ENCODE results near the gene SYMPK.

Gene SYMPK

DNA sequence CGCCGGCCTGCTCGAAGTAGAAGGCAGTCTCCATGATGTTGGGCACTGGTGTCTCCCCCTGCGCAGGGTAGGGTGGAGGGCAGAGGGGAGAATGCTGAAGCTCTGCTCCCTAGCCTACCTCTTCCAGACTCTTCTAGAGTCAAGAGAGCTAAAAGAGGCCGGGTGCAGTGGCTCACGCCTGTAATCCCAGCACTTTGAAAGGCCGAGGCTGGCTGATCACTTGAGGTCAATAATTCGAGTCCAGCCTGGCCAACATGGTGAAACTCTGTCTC lies 58.1 kb downstream of the SYMPK start:
- TF ChIP-seq CTCF (IDR thresholded peaks at IDR 0.05) = no peak

DNA sequence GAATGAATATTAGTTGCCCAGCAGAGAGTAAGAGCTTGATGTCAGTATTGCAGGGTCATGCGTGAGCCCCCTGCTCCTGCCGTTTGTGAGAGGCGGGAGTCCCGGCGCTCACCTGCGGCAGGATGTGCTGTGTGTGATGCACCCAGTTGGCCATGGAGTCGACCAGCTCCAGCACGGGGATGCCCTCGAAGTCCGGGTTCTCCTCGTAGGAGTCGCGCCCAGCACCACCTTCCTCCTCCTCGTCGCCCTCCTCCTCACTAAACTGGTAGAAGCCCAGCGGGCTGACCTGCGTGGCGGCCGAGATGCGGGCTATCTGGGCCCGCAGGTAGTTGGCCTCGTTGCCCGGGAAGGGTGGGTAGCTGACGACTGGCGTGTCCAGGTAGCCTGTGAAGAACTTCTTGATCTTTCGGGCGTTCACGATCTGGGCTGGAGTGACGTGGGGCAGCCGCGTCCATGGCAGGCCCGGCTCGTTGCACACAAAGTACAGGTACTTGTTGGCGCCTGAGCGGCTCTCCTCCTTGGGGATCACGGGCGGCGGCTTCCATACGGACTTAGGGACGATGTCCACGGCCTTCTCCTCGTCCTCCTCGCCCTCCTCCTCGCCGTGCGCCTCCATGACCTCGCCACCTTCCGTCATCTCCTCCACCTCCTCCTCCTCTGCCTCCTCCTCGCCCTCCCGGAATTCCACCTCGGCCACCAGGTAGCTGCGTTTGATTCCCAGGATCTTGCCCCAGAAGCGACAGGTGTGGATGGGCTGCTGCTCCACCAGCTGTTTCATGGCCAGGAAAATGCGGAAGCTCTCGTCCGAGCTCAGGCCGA lies 58.6 kb downstream of the SYMPK start:
- no peak for TF ChIP-seq CTCF (IDR thresholded peaks at IDR 0.05)

- no peak for TF ChIP-seq CTCF (IDR thresholded peaks at IDR 0.05)
These were observed 61.3 kb downstream of the SYMPK start for GRCh38 chr19:45801603-45802175.

DNA sequence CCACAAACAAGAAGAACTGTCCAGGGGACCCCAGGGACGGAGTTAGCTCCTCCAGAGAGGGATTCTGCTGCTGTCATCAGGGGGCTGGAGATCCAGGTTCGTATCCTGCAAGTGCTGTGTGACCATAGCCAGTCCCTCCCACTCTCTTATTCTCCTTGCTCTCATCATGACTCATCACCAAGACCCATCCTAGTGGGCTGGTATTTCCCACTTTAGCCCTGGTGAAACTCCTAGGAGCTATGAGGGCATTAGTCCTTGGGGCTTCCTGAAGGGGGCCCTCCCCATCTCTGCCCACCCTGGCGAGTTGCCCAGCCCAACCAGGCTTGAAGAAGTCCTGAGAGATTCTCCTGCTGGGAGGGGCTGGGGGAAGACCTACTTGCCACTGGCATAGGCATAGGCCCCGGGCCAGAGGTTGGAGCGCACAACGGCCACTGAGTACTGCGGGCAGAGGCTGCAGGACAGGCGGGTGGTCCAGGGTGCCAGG lies 62.8 kb downstream of the SYMPK start:
- no peak for TF ChIP-seq CTCF (IDR thresholded peaks at IDR 0.05)

GRCh38 chr19:45798995-45799517 lies 63.9 kb downstream of the SYMPK start:
- TF ChIP-seq CTCF (IDR thresholded peaks at IDR 0.05) = peak; percentile 65

- no peak for TF ChIP-seq CTCF (IDR thresholded peaks at IDR 0.05)
These were observed 68.3 kb downstream of the SYMPK start for GRCh38 chr19:45794627-45795026.

DNA sequence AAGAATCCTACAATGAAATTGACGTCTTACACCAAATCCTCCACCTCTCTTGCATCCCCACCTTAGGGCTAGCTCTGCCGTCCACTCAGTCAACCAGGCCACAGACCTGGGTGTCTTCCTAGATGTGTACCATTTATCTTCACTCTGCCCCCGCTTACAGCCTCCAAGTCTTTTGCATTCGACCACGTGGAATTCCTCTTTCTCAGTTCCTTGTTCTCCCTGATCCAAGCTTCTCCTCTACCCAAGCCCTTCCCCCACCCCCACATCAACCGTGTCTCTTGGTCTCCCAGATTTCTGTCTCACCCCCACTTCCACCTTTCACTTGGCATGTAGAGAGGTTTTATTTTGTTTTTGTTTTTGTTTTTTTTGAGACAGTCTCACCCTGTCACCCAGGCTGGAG lies 69.1 kb downstream of the SYMPK start:
- no peak for TF ChIP-seq CTCF (IDR thresholded peaks at IDR 0.05)
